HG03103 (cell line): ENCODE measurements around the gene FBXL14.

Experiments
- ATAC-seq: cut with Tn5 transposase; IDR thresholded peaks from one replicate; pipeline ENCODE4 v1.9.1; 2021; ENCODE audit warnings: low read depth; ENCODE audit not compliant: unreplicated experiment

The FBXL14 gene

DNA sequence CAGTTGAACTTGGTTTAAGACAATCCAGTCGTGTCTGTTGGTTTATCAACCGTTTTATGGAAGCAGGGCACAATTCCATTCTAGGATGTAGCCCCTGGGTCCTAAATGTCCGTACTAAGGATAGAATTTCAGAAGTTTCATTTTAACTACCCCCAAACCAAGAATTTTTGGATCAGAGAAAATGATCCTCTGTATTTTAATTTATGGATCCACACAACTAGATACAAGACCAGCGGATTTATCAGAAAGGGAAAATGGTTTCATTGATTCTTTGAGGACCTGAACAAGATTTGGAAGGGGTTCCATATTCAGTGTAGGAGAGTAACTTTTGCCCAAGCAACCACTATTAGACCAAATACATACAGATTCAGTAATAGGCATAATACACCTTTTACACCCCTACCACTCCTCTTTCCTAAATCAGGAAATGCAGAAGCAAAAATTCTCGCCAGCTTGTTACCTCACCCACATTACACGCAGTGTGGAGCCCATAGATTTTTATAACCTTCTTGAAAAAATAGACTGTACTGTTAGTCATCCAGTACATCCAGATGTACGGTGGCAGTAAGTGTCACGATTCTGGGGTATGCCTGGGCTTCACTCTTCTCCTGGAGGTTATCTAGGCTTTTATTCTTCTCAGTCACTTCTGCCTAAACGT lies 1.4 kb upstream of the FBXL14 start:
- no peak for ATAC-seq

DNA sequence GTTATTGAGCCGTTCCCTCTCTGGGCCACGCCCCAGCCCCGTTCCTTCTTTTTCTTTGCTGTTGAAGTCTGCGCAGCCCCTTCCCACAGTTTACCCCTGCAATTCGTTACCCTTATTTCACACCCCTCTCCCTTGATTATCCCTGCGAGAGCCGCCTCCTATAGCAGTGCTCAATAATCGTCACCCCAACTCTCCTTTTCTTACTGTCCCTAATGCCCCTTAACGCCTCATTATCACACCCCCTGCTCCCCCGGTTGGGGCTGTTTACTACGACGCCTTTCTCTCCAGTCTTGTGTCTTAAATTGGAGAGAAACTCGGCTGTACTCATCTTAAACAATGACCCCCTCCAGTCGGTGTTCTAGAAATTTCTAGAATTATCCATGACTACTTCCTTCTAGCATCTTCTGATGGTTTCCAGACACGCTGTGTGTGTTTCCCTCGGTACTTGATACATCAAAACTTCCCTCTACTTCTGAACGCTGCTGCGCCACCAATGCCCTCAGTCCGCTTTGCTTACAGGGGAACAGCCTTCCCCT lies 713 bp upstream of the FBXL14 start:
- no peak for ATAC-seq

DNA sequence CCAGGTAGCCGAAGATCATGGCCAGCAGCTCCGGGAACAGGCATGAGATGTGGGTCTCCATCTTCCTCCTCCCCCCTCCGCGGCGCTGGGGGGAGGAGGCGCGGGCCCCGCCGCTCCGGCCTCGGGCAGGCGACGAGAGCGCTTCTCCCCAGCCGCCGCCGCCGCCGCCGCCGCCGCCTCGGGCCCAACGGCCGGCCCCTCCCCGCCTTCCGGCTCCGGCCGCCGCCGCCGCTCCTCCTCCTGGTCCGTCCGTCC lies 448 bp downstream of the FBXL14 start:
- ATAC-seq = peak; percentile 40

DNA sequence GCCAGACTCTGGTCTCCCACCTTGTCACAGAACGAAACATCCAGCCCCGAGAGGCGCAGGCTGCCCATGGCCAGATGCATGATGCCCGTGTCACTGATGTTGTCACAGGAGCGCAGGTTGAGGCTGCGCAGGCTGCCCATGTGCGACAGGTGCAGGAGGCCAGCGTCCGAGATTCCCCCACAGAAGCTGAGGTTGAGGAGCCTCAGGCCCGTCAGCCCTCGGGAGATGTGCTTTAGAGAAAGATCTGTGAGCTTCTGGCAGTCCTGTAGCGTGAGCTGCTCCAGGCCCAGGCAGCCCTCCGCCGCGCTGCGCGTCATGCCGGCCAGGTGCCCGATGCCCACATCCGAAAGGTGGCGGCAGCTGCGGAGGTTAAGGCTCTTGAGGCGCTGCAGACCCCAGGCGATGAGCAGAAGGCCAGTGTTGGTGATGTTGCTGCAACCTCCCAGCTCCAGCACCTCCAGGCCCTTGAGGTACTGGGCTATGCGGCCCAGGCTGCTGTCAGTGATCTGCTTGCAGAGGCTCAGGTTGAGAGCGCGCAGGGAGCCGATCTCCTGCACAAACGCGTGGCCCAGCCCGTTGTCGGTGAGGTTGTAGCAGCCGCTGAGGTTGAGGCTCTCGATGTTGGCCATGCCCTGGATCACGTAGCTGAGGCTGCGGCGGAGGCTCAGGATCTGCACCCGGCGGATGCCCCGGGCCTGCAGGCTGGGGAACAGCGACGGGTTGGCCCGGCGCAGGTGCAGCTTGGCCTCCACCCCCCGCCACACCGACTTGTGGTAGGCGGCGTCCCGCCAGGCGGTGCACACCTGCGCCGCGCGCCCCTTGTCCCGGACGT lies 991 bp downstream of the FBXL14 start:
- ATAC-seq = peak; percentile 14

DNA sequence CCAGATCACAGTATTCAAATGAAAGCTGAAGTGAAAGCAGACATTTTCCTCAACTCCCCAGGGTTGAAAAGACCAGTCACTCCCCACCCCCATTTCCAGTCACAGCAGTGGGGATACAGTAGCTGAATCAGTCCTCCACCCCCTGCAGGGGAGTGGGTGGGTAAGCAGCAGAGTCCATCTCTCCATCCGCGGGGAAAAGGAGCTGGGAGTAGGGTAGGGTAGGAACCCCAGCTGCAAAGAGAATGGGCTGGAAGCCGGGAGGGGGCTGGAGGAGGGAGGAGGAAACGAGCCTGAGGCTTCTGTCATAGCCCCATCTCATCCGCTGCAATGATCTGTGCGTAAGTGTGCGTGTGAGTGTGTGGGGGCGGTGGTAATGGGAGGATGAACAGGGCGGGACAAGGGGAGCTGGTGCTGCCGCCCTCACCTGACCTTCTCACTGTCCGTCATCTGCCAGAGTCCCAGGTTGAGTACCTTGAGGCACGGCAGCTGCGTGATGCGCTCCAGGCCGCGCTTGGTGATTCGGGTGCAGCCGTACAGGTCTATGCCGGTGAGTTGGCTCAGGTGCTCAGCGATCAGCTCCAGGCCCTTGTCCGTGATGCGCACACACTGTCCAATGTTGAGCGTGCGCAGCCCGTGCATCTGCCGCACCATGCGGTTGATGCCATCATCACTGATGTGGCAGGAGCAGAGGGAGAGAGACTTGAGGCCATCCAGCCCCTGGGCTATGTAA lies 1.8 kb downstream of the FBXL14 start:
- peak; percentile 28 for ATAC-seq

DNA sequence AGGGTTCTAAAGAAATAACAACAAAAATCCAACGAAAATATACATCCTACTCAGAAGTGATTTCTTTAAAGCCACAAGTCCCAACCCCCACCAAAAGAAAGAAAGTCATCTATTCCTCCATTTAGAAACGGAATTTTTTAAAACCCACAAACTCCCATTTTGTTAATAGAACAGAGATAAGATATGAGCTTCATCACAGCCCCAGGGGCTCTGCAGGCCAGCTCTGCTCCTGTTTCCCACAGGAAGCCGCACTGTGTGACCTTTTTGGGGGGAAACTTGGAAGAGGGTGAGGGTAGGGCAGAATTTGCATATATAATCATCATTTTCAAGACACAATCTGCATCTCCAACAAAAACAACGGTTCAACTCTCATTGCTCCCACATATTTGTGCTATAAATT lies 2.8 kb downstream of the FBXL14 start:
- no peak for ATAC-seq

DNA sequence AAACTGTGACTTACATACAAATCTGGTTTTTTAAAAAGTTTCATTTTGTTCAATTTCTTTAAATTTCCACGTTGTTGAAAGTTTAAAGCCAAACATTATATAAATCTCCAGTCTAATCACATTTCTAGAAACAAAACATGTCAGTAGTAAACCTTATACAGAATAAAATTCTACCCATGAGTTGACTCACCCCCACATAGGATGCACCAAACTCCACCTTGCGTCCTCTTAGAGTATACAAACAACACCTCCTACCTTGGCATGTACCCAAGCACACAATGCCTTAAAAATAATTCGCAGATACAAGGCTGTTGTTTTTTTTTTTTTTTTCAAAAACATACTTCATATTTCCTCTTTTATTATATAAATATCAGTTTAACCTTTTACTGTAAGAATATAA lies 3.3 kb downstream of the FBXL14 start:
- no peak for ATAC-seq

DNA sequence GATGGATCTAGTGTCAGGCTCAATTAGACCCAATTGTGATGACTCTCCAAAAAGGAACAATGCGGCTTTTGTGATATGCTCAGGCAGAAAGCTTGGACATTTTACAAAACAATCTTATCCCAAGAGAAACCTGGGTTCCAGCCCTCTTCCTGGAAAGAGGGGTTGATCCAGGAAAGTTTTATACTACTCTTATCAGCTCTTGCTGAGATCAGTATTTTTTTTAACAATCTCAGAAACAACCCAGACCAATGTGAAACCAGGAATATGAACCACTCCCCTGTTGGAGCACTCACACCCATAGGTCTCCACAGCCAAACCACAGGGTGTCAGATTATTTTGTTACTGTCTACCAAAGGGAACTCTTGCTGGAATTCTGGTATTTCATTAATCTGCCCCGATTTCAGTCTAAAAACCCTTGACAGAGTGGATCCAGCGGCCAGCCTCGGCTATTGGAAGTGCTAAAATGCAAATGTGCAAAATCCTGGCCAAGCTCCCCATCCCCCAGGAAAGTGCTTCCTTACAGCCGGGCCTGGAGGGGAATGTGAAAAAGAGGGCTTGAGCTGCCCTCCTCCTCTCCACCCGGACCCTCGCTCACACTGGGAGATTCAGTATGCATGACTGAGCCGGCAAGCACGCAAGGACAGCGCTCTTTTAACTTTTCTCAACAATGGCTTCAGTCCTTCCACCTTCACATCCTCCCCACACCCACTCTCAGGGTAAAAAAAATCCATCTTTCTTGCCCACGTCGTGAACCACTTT lies 4.0 kb downstream of the FBXL14 start:
- ATAC-seq = no peak

DNA sequence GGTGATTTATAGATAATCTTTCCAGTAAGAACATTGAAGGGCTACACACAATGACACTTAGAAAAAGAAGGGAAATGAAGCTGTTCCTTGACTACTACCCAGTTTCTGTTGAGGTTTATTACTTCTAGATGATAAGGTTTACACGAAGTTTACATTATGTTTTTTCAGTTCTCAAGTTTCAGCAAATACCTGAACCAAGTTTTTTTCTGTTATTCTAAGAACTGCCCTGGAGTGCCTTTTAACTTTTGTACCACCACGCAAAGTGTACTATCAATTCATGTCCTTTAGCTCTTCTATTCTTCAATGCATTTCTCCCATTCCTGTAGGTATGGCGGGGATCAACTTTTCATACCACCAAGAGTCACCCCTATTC lies 5.8 kb downstream of the FBXL14 start:
- no peak for ATAC-seq

DNA sequence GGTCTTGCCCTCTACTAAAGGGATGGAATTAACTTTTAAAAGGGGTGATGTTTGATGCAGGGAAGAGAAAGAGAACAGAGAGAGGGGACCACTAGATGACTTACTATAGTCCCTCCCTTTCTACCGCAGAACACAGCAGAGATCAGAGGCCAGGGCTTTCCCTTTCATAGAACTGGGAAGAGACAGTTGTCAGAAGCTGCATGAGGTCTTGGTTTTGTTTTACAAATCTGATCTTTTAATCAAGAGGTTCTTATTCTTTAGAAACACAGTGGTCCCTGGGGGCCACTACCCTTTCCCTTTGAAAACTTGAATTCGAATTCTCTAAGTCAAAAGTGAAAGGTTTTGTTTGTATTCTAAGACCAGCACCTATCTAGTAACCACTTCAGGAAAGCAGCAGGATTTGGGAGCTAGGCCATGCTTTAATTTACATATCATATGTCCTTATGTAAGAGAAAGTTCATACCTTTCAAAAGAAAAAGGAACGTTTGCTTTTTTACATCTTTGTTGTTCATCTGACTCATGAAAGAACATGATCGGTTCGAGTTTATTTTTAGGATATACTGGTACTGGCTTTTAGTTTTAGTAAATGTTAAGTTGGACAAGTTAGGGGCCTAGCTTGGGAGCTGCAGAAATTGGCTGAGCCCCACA lies 6.3 kb downstream of the FBXL14 start:
- no peak for ATAC-seq

DNA sequence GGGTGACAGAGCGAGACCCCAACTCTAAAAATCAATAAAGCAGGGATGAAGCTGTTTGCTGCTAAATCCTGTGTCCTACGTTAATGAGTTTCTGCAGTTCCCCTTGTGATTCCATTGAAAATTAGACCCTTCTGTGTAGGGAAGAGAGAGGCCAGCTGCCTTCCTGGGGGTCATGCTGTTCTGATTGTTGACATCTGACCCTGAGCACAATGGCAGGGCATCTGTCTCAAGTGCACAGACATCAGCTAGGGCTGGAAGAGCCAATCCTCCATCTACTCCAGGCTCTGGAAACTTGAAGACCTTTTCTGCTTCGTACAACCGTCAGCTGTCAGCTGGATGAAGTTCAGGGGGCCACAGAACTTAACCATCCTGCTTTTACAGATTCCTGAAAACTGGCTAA lies 10.1 kb downstream of the FBXL14 start:
- no peak for ATAC-seq

DNA sequence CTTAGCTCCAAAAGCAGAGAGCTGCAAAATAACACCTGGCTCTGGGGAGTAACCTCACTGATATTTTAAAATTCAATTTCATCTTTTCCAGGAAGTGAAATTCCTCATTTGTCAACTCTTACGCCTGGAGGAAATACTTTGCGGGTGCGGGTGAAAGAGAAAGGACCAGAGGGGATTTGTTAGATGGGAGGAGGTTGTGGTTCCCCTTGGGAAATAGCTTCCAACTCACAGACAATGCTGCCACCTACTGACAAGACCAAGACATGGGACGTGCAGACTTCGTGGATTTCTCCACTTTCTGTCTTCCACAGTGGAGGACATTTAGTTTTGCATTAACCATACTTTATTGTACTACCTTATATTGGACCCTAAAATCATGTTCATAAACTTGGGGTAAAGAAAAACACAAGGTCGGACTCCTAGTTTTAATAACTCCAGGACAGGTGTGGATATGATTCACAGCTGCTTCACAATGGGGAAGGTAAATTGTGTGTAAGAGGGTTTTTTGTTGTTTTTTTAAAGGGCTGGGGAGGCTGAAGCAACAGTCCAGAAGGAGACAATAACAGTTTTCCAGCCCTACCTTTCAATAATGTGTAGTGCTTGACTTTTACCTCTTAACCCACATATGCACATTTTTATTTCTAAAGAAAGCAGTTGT lies 10.8 kb downstream of the FBXL14 start:
- ATAC-seq = no peak

DNA sequence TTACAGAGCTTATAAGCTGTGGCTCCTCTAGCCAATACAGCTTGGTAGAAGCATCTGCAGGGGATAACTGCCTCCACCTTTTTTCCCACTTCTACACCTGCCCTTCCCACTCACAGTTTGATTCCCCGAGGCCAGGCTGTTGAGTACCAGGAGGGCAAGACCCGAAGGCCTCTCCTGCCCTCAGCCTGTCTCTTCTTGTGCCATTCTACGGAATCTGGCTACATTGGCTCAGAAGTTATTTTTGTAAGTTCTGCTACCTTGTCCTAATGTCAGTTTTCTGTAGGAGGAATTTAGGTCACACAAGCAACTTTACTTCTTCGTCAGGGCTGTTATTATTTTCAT lies 11.7 kb downstream of the FBXL14 start:
- ATAC-seq = no peak

DNA sequence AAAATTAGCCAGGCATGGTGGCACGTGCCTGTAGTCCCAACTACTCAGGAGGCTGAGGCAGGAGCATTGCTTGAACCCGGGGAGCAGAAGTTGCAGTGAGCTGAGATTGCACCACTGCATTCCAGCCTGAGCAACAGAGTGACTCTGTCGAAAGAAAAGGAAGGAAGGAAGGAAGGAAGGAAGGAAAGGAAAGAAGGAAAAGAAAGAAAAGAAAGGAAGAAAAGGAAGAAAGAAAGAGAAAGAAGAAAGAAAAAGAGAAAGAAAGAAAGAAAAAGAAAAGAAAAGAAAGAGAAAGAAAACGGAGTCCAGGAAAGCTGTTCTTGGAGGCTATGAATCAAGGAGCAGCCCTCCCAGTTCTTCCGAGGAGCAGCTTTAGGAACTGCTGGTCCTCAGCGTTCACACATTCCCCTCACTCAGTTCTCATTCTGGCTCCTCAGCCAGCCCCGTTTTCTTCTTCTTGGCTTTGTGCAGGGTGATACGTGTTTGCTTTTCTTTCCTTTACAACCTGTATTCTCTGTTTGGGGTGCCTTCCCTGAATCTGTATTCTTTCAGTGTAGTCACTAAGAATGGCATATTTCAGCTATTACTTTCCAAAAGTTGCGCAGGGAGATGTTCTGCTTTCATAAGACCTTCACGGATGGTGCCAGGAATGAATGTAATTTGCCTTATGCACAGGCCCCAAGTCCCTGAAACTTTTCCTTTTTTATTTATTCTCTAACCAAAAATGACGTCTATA lies 12.2 kb downstream of the FBXL14 start:
- ATAC-seq = no peak

DNA sequence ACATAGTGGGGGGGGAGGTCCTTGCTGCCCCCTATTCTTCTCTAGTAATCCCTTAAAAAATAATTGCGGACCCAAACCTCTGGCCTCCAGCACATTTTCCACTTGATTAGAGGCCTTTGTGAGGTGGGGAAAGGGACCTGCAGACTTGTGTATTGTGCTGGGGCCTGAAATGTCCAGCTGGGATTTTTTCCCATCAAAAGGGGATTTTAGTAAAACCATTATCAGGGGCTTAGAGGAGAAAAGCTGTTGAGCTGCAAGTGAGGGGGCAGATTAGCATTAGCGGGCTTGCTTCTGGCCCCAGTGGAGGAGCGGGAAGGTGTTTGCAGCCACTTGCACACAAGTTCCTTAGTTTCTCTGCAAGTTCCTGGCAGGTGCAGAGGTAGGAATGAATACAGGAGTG lies 13.9 kb downstream of the FBXL14 start:
- ATAC-seq = no peak

DNA sequence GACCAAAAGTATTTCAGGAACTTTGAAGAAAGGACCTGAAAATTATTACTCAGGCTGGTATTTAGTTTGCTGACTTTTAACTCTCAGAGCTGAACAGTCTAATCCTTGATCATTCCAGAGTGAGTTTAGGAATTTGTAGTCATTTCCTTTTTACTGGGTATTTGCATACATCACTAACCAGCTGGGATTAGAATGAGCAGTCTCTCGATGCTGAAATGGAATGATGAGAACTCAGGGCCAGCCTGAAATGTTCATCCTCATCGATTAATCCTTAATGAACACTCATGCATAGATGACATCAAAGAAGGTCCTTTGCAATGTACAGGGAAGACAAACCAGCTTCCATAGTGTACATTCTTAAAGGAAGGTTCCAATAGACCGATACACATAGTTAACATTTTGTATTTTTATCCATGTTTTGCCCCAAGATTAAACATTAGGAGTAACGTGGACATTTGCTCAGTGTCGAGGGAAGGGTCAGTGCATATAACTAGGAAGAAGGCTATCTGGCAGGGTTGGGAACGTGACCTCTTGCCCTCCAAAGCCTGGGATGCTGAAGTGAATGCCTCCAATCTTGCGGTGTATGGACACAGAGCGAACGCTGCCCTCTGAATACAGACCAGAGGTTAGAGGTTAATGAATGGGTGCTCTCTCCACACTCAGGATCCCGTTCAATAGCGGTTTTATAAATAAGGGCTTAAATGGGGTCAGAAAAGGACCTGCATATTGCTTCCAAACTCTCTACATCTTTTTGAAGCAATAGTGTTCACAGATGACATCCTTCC lies 14.5 kb downstream of the FBXL14 start:
- no peak for ATAC-seq

DNA sequence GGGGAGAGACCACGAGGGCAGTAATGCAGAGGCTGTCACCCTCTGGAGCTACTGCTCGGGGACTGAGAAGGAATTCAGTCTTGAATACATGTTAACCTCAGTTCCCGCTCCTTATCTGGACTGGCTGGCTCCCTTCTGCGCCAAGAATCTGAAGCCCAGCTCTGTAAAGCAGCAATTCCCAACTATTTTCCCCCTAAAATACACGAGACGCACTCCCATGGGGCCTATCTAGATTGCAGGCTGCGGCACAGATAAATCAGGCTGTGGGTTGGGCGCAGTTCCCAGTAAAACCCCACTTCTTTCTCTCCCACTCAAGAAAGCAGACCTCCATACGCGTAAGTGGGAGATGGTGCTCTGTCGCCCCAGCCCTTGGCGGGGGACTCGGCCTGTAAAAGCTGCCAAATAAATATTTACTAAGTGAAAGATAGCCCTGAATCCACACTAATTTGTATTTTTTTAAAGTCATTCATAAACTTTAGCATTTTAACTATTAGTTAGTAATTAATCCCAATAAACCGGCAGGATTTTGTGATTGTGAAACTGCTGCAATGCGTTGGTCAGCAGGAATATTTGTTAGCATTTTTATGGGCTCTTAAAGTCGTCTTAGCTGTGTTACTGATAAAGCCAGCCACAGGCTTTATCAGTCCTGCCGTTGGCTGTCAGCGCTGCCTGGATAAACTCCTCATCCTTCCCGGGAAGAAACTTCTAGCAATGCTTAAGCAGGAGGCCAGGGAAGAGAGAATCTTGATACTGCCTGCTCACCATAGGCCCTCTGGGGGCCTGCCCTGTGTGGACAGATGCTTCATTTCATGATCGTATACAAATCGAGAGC lies 17.8 kb downstream of the FBXL14 start:
- ATAC-seq = no peak
